Neural progenitor cell (in vitro differentiated cells): ENCODE data around the gene POLR2L.

Source experiments
- EZH2 ChIP-seq: fragments of 200-600 bp; sonication (generic); IDR thresholded peaks from 2 replicates; pipeline ENCODE4 v1.6.1; 2017; ENCODE audit warnings: antibody characterized with exemption, mild to moderate bottlenecking, moderate library complexity
- EZH2phosphoT487 ChIP-seq: fragments of 200-600 bp; sonication (generic); IDR thresholded peaks from 2 replicates; pipeline ENCODE4 v1.6.1; 2017; ENCODE audit warnings: antibody characterized with exemption
- TF ChIP-seq, protein P1 (sequence below): fragments of 200-600 bp; sonication (generic); IDR thresholded peaks from 2 replicates; pipeline ENCODE4 v1.5.1; 2017; ENCODE audit warnings: antibody characterized with exemption, mild to moderate bottlenecking

DNA sequence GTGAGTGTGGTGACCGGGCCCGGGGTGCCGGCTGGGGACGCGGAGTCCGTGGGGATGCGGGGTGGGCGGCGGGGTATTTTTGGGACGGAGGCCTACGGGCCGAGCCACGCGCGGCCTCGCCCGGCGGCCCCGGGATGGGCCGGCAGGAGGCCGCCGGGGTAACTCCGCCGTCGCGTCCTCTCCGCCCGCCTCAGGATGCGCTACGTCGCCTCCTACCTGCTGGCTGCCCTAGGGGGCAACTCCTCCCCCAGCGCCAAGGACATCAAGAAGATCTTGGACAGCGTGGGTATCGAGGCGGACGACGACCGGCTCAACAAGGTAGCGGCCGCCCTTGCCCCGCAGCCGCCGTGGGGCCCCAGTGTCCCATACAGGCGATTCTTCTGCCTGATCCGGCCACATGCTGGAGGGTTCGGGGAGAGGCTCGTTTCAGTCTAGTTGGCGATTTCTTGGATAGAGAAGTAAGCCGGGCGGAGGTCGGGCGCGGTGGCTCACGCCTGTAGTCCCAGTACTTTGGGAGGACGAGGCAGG lies 32.2 kb downstream of the POLR2L start:
- TF ChIP-seq, protein P1, sequence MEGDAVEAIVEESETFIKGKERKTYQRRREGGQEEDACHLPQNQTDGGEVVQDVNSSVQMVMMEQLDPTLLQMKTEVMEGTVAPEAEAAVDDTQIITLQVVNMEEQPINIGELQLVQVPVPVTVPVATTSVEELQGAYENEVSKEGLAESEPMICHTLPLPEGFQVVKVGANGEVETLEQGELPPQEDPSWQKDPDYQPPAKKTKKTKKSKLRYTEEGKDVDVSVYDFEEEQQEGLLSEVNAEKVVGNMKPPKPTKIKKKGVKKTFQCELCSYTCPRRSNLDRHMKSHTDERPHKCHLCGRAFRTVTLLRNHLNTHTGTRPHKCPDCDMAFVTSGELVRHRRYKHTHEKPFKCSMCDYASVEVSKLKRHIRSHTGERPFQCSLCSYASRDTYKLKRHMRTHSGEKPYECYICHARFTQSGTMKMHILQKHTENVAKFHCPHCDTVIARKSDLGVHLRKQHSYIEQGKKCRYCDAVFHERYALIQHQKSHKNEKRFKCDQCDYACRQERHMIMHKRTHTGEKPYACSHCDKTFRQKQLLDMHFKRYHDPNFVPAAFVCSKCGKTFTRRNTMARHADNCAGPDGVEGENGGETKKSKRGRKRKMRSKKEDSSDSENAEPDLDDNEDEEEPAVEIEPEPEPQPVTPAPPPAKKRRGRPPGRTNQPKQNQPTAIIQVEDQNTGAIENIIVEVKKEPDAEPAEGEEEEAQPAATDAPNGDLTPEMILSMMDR: no peak
- TF ChIP-seq EZH2 (no peak), EZH2phosphoT487 (no peak)
